Hepatocyte (in vitro differentiated cells): Measurements from ENCODE around the gene HYKK. TPM values are rescaled to one million over a fixed set of nuclear protein-coding genes. Genes with fewer than 3 reads are reported as not detected.

ENCODE experiments used
- DNase-seq: peaks from one replicate; pipeline ENCODE4 v3.0.0-alpha.2; 2016; ENCODE audit warnings: low spot score
- H2AFZ ChIP-seq: fragments of 200-600 bp; sonication (generic); 2 replicates; pipeline ENCODE4 v1.6.0; 2016; ENCODE audit warnings: antibody characterized with exemption, mild to moderate bottlenecking
- H3K27ac ChIP-seq: fragments of 200-600 bp; sonication (generic); 2 replicates; pipeline ENCODE4 v1.5.1; 2016; ENCODE audit warnings: mild to moderate bottlenecking
- H3K27me3 ChIP-seq: fragments of 200-600 bp; sonication (generic); 2 replicates; pipeline ENCODE4 v1.6.1; 2016
- H3K36me3 ChIP-seq: fragments of 200-600 bp; sonication (generic); replicated peaks from 2 replicates; pipeline ENCODE4 v1.5.1; 2016; ENCODE audit warnings: low read depth; ENCODE audit not compliant: insufficient read depth
- H3K4me1 ChIP-seq: fragments of 200-600 bp; sonication (generic); 2 replicates; pipeline ENCODE4 v1.5.1; 2016; ENCODE audit warnings: mild to moderate bottlenecking, moderate library complexity; ENCODE audit not compliant: insufficient read depth
- H3K4me2 ChIP-seq: fragments of 200-600 bp; sonication (generic); 2 replicates; pipeline ENCODE4 v1.6.0; 2016
- H3K4me3 ChIP-seq: fragments of 200-600 bp; sonication (generic); 2 replicates; pipeline ENCODE4 v1.5.1; 2016; ENCODE audit warnings: mild to moderate bottlenecking
- H3K79me2 ChIP-seq: fragments of 200-600 bp; sonication (generic); 2 replicates; pipeline ENCODE4 v1.6.0; 2017; ENCODE audit warnings: mild to moderate bottlenecking
- H3K9me2 ChIP-seq: fragments of 200-600 bp; sonication (generic); replicated peaks from 2 replicates; pipeline ENCODE4 v1.6.0; 2017; ENCODE audit warnings: mild to moderate bottlenecking; ENCODE audit not compliant: insufficient read depth
- H3K9me3 ChIP-seq: fragments of 200-600 bp; sonication (generic); 2 replicates; pipeline ENCODE4 v1.5.1; 2016; ENCODE audit warnings: low read depth, mild to moderate bottlenecking
- H4K20me1 ChIP-seq: fragments of 200-600 bp; sonication (generic); 2 replicates; pipeline ENCODE4 v1.6.0; 2016; ENCODE audit warnings: mild to moderate bottlenecking; ENCODE audit not compliant: insufficient read depth, poor library complexity, severe bottlenecking
- EZH2 ChIP-seq: fragments of 200-600 bp; sonication (generic); IDR thresholded peaks from 2 replicates; pipeline ENCODE4 v1.6.1; 2016; ENCODE audit warnings: antibody characterized with exemption, mild to moderate bottlenecking, borderline replicate concordance
- EZH2phosphoT487 ChIP-seq: fragments of 200-600 bp; sonication (generic); IDR thresholded peaks from one replicate; pipeline ENCODE4 v1.6.1; 2018; ENCODE audit warnings: antibody characterized with exemption, mild to moderate bottlenecking, low read depth, moderate library complexity; ENCODE audit not compliant: unreplicated experiment, severe bottlenecking
- WGBS: methylation state at CpG from one replicate; pipeline ENCODE4 v1.1.6; 2016; ENCODE audit warnings: low lambda C conversion rate; ENCODE audit errors: missing lambda C conversion rate; 5-methylcytosine and 5-hydroxymethylcytosine counted together
- polyA plus RNA-seq: library from polyadenylated mRNA; unstranded; fragments of >200 nt; fragmentation: Nextera tagmentation; extraction: Ambion mirVana; gene quantifications from 2 replicates; pipeline ENCODE4 v1.2.1, GENCODE V29; 2016
- total RNA-seq: library from RNA; depleted of rRNA; stranded (reverse); fragments of >200 nt; gene quantifications from 2 replicates; pipeline ENCODE4 v1.2.3, GENCODE V29; 2014
- TF ChIP-seq, protein P1 (sequence below): fragments of 200-600 bp; sonication (generic); IDR thresholded peaks from 2 replicates; pipeline ENCODE4 v1.5.1; 2016; ENCODE audit warnings: antibody characterized with exemption, mild to moderate bottlenecking; ENCODE audit not compliant: poor library complexity

Gene HYKK
- total and polyA plus RNA-seq, 2 experiments from 2014 or later = 1.6 to 3.6 TPM

DNA sequence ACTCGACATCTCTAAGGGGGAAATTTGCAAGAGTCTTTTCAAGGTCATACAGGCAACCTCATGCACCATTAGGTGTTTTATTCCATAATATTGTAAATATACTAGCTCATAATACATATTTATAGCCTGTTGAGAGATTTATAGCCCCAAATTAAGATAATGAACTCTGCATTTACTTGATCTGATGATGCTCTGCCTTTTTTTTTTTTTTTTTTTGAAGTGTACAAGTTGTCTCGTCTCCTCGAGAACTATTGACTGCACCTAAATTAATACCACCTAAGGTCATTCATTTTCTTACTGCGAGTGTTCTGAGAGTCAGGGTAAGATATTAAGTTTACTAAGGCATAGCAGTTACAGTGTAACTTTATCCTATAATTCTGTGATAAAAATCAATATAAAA lies 64.0 kb downstream of the HYKK start:
- Histone ChIP-seq H3K4me3 (no peak overlapping the region), H3K9me3 (no peaks in the 10 kb centered on the region), H3K36me3 (no peaks in the 10 kb centered on the region), H3K27ac (no peak overlapping the region), H3K9me2 (no peaks in the 10 kb centered on the region), H3K4me2 (no peak overlapping the region), H3K79me2 (no peaks in the 10 kb centered on the region), H3K4me1 (no peaks in the 10 kb centered on the region), H4K20me1 (no peaks in the 10 kb centered on the region), H2AFZ (no peak overlapping the region), H3K27me3 (peaks cover 16% of the 10 kb centered on the region)
- no peak for TF ChIP-seq EZH2phosphoT487
- TF ChIP-seq, protein P1, sequence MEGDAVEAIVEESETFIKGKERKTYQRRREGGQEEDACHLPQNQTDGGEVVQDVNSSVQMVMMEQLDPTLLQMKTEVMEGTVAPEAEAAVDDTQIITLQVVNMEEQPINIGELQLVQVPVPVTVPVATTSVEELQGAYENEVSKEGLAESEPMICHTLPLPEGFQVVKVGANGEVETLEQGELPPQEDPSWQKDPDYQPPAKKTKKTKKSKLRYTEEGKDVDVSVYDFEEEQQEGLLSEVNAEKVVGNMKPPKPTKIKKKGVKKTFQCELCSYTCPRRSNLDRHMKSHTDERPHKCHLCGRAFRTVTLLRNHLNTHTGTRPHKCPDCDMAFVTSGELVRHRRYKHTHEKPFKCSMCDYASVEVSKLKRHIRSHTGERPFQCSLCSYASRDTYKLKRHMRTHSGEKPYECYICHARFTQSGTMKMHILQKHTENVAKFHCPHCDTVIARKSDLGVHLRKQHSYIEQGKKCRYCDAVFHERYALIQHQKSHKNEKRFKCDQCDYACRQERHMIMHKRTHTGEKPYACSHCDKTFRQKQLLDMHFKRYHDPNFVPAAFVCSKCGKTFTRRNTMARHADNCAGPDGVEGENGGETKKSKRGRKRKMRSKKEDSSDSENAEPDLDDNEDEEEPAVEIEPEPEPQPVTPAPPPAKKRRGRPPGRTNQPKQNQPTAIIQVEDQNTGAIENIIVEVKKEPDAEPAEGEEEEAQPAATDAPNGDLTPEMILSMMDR = no peak
- no peak for TF ChIP-seq EZH2
- WGBS = 60% methylated on average over 4 of the region's 4 CpGs
- no peak for DNase-seq

DNA sequence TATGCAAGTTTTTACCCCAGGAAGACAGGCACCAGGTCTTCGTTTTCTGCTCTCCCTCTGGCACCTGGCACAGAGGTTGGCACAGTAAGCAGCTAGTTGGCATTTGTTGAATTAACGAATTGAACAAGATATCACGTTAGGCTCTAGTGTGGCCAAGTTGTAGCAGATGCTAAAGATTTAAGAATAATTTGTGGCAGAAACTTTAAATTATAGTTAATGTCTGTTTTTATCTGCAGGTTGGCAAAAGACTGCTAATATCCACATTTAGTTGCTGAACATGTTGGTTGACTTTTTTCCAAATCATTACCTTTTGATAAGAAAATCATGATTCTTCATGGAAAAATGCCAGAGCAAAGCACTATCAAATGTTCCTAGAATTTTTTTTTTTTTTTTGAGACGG lies 66.0 kb downstream of the HYKK start:
- H3K4me1 ChIP-seq = no peaks in the 10 kb centered on the region
- no peaks in the 10 kb centered on the region for H3K79me2 ChIP-seq
- H3K27ac ChIP-seq = no peak overlapping the region
- H3K27me3 ChIP-seq = peaks cover 2% of the 10 kb centered on the region
- H4K20me1 ChIP-seq = no peaks in the 10 kb centered on the region
- no peaks in the 10 kb centered on the region for H3K36me3 ChIP-seq
- H3K9me3 ChIP-seq = no peaks in the 10 kb centered on the region
- DNase-seq = no peak
- no peak overlapping the region for H2AFZ ChIP-seq
- TF ChIP-seq EZH2phosphoT487 (no peak), EZH2 (no peak)
- TF ChIP-seq, protein P1 = no peak
- H3K9me2 ChIP-seq = no peaks in the 10 kb centered on the region
- no peak overlapping the region for H3K4me2 ChIP-seq
- no peak overlapping the region for H3K4me3 ChIP-seq
- 71% methylated on average over 4 of the region's 4 CpGs for WGBS

DNA sequence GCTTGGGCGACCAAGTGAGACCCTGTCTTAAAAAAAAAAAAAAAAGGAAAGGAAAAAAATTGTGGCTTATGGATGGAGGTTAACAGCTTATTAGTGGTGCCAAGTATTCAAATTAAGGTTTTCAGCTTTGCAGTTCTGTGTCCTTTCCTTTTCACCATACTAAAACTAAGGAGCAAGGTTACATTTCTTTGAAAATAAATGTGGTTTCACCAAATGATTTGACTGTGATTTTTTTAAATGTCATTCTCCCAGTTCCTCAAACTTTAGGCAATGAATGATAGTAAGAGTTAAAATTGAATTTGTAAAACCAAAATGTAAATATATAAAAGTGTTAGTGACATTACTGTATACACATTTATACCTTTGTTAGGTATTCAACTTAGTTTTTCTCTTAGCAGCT lies 67.6 kb downstream of the HYKK start:
- TF ChIP-seq, protein P1 = no peak
- TF ChIP-seq EZH2phosphoT487 (no peak), EZH2 (no peak)
- no peak for DNase-seq
- no peaks in the 10 kb centered on the region for H3K4me1 ChIP-seq
- H4K20me1 ChIP-seq = no peaks in the 10 kb centered on the region
- H2AFZ ChIP-seq = no peak overlapping the region
- 100% methylated on average over 1 of the region's 1 CpG for WGBS
- no peaks in the 10 kb centered on the region for H3K79me2 ChIP-seq
- H3K27me3 ChIP-seq = no peaks in the 10 kb centered on the region
- no peak overlapping the region for H3K4me2 ChIP-seq
- H3K9me3 ChIP-seq = no peaks in the 10 kb centered on the region
- H3K9me2 ChIP-seq = no peaks in the 10 kb centered on the region
- H3K36me3 ChIP-seq = no peaks in the 10 kb centered on the region
- no peak overlapping the region for H3K27ac ChIP-seq
- no peak overlapping the region for H3K4me3 ChIP-seq

Other genes with a start within 250 kb of the HYKK start
- 3.2 and 3.6 TPM in 2 replicates for gene DNAJA4, start 243.0 kb upstream of the HYKK start, total RNA-seq
- 2.8 and 4.0 TPM in 2 replicates for gene DNAJA4, start 243.0 kb upstream of the HYKK start, polyA plus RNA-seq
- gene SKIC8, start 208.0 kb upstream of the HYKK start, total RNA-seq = 60.6 and 69.5 TPM in 2 replicates
- 64.9 and 70.2 TPM in 2 replicates for gene SKIC8, start 208.0 kb upstream of the HYKK start, polyA plus RNA-seq
- gene CRABP1, start 167.2 kb upstream of the HYKK start, total RNA-seq = 132 and 140 TPM in 2 replicates
- 153 and 179 TPM in 2 replicates for gene CRABP1, start 167.2 kb upstream of the HYKK start, polyA plus RNA-seq
- 46.6 and 54.0 TPM in 2 replicates for gene IREB2, start 69.4 kb upstream of the HYKK start, total RNA-seq
- 20.4 and 22.7 TPM in 2 replicates for gene IREB2, start 69.4 kb upstream of the HYKK start, polyA plus RNA-seq
- 232 and 250 TPM in 2 replicates for gene PSMA4, start 32.9 kb downstream of the HYKK start, total RNA-seq
- 215 and 235 TPM in 2 replicates for gene PSMA4, start 32.9 kb downstream of the HYKK start, polyA plus RNA-seq
- 1.9 and 3.1 TPM in 2 replicates for gene CHRNA5, start 57.9 kb downstream of the HYKK start, total RNA-seq
- gene CHRNA5, start 57.9 kb downstream of the HYKK start, polyA plus RNA-seq = 1.1 and 1.5 TPM in 2 replicates
- gene CHRNA3, start 113.4 kb downstream of the HYKK start, total RNA-seq = 0.12 and 2.3 TPM in 2 replicates
- 1.7 and 2.5 TPM in 2 replicates for gene CHRNA3, start 113.4 kb downstream of the HYKK start, polyA plus RNA-seq
- gene CHRNB4, start 133.6 kb downstream of the HYKK start, total RNA-seq = not detected in 2 replicates
- 0.48 TPM in 1 of 2 replicates, not detected in the other for gene CHRNB4, start 133.6 kb downstream of the HYKK start, polyA plus RNA-seq